Liver (tissue), 9 donors: ENCODE data around the gene CFTR. TPM values are rescaled to one million over a fixed set of nuclear protein-coding genes. Genes with fewer than 3 reads are reported as not detected.

Source experiments
- DNase-seq: peaks from one replicate; pipeline ENCODE4 v3.0.0-alpha.2; 2017; ENCODE audit warnings: low spot score
- H3K27ac ChIP-seq, 2 donors: one replicate each; pipeline ENCODE4 v1.7.0; 2013; ENCODE audit warnings: inconsistent platforms in 2 of 2, low read length in 2 of 2, control low read depth in 1 of 2, low read depth in 1 of 2, mild to moderate bottlenecking in 1 of 2
- H3K27me3 ChIP-seq, 4 donors: one replicate each; pipeline versions ENCODE4 v1.6.1 to v1.7.0; 2013; ENCODE audit warnings: low read length in 3 of 4, inconsistent platforms in 1 of 4, mild to moderate bottlenecking in 1 of 4, moderate library complexity in 1 of 4; ENCODE audit not compliant: control insufficient read depth in 4 of 4, insufficient read depth in 4 of 4
- H3K36me3 ChIP-seq, 4 donors: one replicate each; pipeline versions ENCODE4 v1.6.1 to v1.7.0; 2013; ENCODE audit warnings: low read length in 3 of 4, mild to moderate bottlenecking in 3 of 4, low read depth in 1 of 4, moderate library complexity in 1 of 4; ENCODE audit not compliant: control insufficient read depth in 4 of 4, insufficient read depth in 3 of 4
- H3K4me1 ChIP-seq, 4 donors: one replicate each; pipeline versions ENCODE4 v1.6.1 to v1.7.0; 2013; ENCODE audit warnings: low read length in 3 of 4, mild to moderate bottlenecking in 3 of 4, moderate library complexity in 1 of 4; ENCODE audit not compliant: control insufficient read depth in 4 of 4, insufficient read depth in 4 of 4
- H3K4me3 ChIP-seq, 3 donors: one replicate each; pipeline versions ENCODE4 v1.6.1 to v1.7.0; 2013; ENCODE audit warnings: low read length in 3 of 3, control low read depth in 1 of 3, low read depth in 1 of 3, mild to moderate bottlenecking in 1 of 3
- H3K9ac ChIP-seq, 2 donors: one replicate each; pipeline ENCODE4 v1.7.0; 2013; ENCODE audit warnings: low read length in 2 of 2, mild to moderate bottlenecking in 2 of 2, moderate library complexity in 2 of 2, control low read depth in 1 of 2, low read depth in 1 of 2
- H3K9me3 ChIP-seq, 4 donors: one replicate each; pipeline versions ENCODE4 v1.6.1 to v1.7.0; 2013; ENCODE audit warnings: low read length in 3 of 4; ENCODE audit not compliant: control insufficient read depth in 4 of 4
- ATF3 ChIP-seq: IDR thresholded peaks from 2 replicates; pipeline ENCODE4 v1.6.1; 2016; ENCODE audit warnings: antibody characterized with exemption
- CTCF ChIP-seq: fragments of 150-350 bp; IDR thresholded peaks from 2 replicates; pipeline ENCODE4 v1.5.1; 2017; ENCODE audit warnings: improper control_type of control experiment, low read depth, low read length; ENCODE audit not compliant: missing input control
- EGR1 ChIP-seq, 2 donors: IDR thresholded peaks; 2 replicates each; pipeline ENCODE4 v1.6.1; 2016 to 2018; ENCODE audit warnings: antibody characterized with exemption in 2 of 2, low read depth in 2 of 2
- FOXA2 ChIP-seq: IDR thresholded peaks from 2 replicates; pipeline ENCODE4 v1.6.1; 2016; ENCODE audit warnings: antibody characterized with exemption
- GABPA ChIP-seq, 2 donors: IDR thresholded peaks in 1 of 2; conservative IDR thresholded peaks in 1 of 2; 2 replicates each; pipeline ENCODE4 v1.6.1; 2016; ENCODE audit warnings: antibody characterized with exemption in 2 of 2, mild to moderate bottlenecking in 1 of 2, moderate library complexity in 1 of 2
- HNF4A ChIP-seq, 2 donors: conservative IDR thresholded peaks; 2 replicates each; pipeline ENCODE4 v1.6.1; 2016; ENCODE audit warnings: antibody characterized with exemption in 2 of 2, mild to moderate bottlenecking in 2 of 2
- HNF4G ChIP-seq: IDR thresholded peaks from 2 replicates; pipeline ENCODE4 v1.6.1; 2016; ENCODE audit warnings: antibody characterized with exemption
- JUND ChIP-seq, 2 donors: IDR thresholded peaks; 2 replicates each; pipeline ENCODE4 v1.6.1; 2016; ENCODE audit warnings: antibody characterized with exemption in 2 of 2
- MAX ChIP-seq: IDR thresholded peaks from 2 replicates; pipeline ENCODE4 v1.6.1; 2016; ENCODE audit warnings: antibody characterized with exemption
- NR2F2 ChIP-seq: IDR thresholded peaks from 2 replicates; pipeline ENCODE4 v1.6.1; 2016; ENCODE audit warnings: antibody characterized with exemption
- RAD21 ChIP-seq, 2 donors: IDR thresholded peaks; 2 replicates each; pipeline ENCODE4 v1.6.1; 2016; ENCODE audit warnings: antibody characterized with exemption in 2 of 2, mild to moderate bottlenecking in 2 of 2
- REST ChIP-seq: IDR thresholded peaks from 2 replicates; pipeline ENCODE4 v1.6.1; 2016; ENCODE audit warnings: antibody characterized with exemption, mild to moderate bottlenecking
- RXRA ChIP-seq, 2 donors: IDR thresholded peaks; 2 replicates each; pipeline ENCODE4 v1.6.1; 2017 to 2018; ENCODE audit warnings: antibody characterized with exemption in 2 of 2, mild to moderate bottlenecking in 1 of 2
- SP1 ChIP-seq: IDR thresholded peaks from 2 replicates; pipeline ENCODE4 v1.6.1; 2018; ENCODE audit warnings: antibody characterized with exemption, mild to moderate bottlenecking
- TAF1 ChIP-seq: conservative IDR thresholded peaks from 2 replicates; pipeline ENCODE4 v1.6.1; 2016; ENCODE audit warnings: antibody characterized with exemption, mild to moderate bottlenecking
- YY1 ChIP-seq: IDR thresholded peaks from 2 replicates; pipeline ENCODE4 v1.6.1; 2016; ENCODE audit warnings: antibody characterized with exemption, mild to moderate bottlenecking
- ZBTB33 ChIP-seq: IDR thresholded peaks from 2 replicates; pipeline ENCODE4 v1.6.1; 2016; ENCODE audit warnings: antibody characterized with exemption
- WGBS: extraction: QIAGEN DNeasy Blood & Tissue Kit; methylation state at CpG from one replicate; pipeline ENCODE4 v1.1.7; 2013; 5-methylcytosine and 5-hydroxymethylcytosine counted together
- polyA plus RNA-seq, 2 donors: library from polyadenylated mRNA; stranded (reverse) in 1 of 2; unstranded in 1 of 2; fragments of 200-250 nt in 1 of 2; fragments of >200 nt in 1 of 2; fragmentation: Nextera tagmentation in 1 of 2; extraction: Ambion mirVana in 1 of 2; gene quantifications; one replicate each; pipeline versions ENCODE4 v1.2.1 to v1.2.3, GENCODE V29; 2013 to 2015
- total RNA-seq, 2 donors: library from RNA; depleted of rRNA; stranded (reverse); fragments of >200 nt; gene quantifications; one replicate each; pipeline ENCODE4 v1.2.3, GENCODE V29; 2014
- donor health status: healthy.
- donor health status: healthy.
- donor health status: healthy.
- donor health status: healthy.
- donor health status: healthy.

Gene CFTR
- total and polyA plus RNA-seq, 4 donors: 0.75 to 10.5 (median 1.3) TPM

GRCh38 chr7:117478836-117479224 is 995 bp upstream of the CFTR start:
- Histone ChIP-seq H3K36me3 (no peaks in the 10 kb centered on the region), H3K4me3 (peak overlapping the region in 1 of 3 donors; percentile 56), H3K27me3 (peaks cover 0 to 2% (median 0%) of the 10 kb centered on the region in 4 donors), H3K9me3 (no peaks in the 10 kb centered on the region), H3K4me1 (peaks cover 0 to 11% (median 5%) of the 10 kb centered on the region in 4 donors), H3K27ac (no peak overlapping the region), H3K9ac (no peak overlapping the region)
- 53% methylated on average over 11 of the region's 11 CpGs for WGBS
- DNase-seq: no peak
- TF ChIP-seq SP1 (no peak), MAX (no peak), FOXA2 (no peak), GABPA (IDR thresholded peaks at IDR 0.05 in 1 of 2, conservative IDR thresholded peaks at IDR 0.05 in 1 of 2) (no peak), CTCF (no peak), RAD21 (IDR thresholded peaks at IDR 0.05) (no peak), EGR1 (IDR thresholded peaks at IDR 0.05; ENCODE audit: low read depth in 2 of 2) (no peak), NR2F2 (no peak), HNF4G (no peak), REST (no peak), HNF4A (conservative IDR thresholded peaks at IDR 0.05) (no peak), JUND (IDR thresholded peaks at IDR 0.05) (no peak)

- Histone ChIP-seq H3K27me3 (peaks cover 0 to 2% (median 0%) of the 10 kb centered on the region in 4 donors), H3K27ac (no peak overlapping the region), H3K36me3 (no peaks in the 10 kb centered on the region), H3K4me1 (peaks cover 0 to 11% (median 5%) of the 10 kb centered on the region in 4 donors), H3K9ac (no peak overlapping the region), H3K9me3 (no peaks in the 10 kb centered on the region), H3K4me3 (peak overlapping the region; percentile 6 to 56 (median 45))
- no peak for DNase-seq
- WGBS: 10% methylated on average over 11 of the region's 11 CpGs
- TF ChIP-seq YY1 (no peak), EGR1 (IDR thresholded peaks at IDR 0.05; ENCODE audit: low read depth in 2 of 2) (no peak), RXRA (IDR thresholded peaks at IDR 0.05) (no peak), TAF1 (no peak), NR2F2 (no peak), HNF4A (conservative IDR thresholded peaks at IDR 0.05) (no peak), JUND (IDR thresholded peaks at IDR 0.05) (no peak), CTCF (no peak), MAX (no peak), FOXA2 (no peak), SP1 (no peak), GABPA (IDR thresholded peaks at IDR 0.05 in 1 of 2, conservative IDR thresholded peaks at IDR 0.05 in 1 of 2) (no peak), ZBTB33 (no peak), HNF4G (no peak), REST (no peak), ATF3 (no peak), RAD21 (IDR thresholded peaks at IDR 0.05) (no peak)
Observed at GRCh38 chr7:117480055-117480362, 184 bp downstream of the CFTR start.
